Nephron (organoid): ENCODE data around the gene STKLD1.

Source experiments
- H3K27ac Mint-ChIP-seq, 3 experiments: 2 replicates each; pipeline ENCODE4 v1.8.0; 2020; ENCODE audit warnings: mixed read lengths in 3 of 3, mild to moderate bottlenecking in 2 of 3, moderate library complexity in 1 of 3
- H3K27me3 Mint-ChIP-seq: 2 replicates; pipeline ENCODE4 v1.8.0; 2021; ENCODE audit warnings: low read depth, mild to moderate bottlenecking, moderate library complexity, mixed read lengths
- H3K36me3 Mint-ChIP-seq: 2 replicates; pipeline ENCODE4 v1.8.0; 2020; ENCODE audit warnings: low read depth, mixed read lengths
- H3K4me1 Mint-ChIP-seq: 2 replicates; pipeline ENCODE4 v1.8.0; 2020; ENCODE audit warnings: mixed read lengths
- H3K4me3 Mint-ChIP-seq, 3 experiments: 2 replicates each; pipeline ENCODE4 v1.8.0; 2020; ENCODE audit warnings: mild to moderate bottlenecking in 3 of 3, mixed read lengths in 3 of 3, moderate library complexity in 2 of 3
- H3K9me3 Mint-ChIP-seq: 2 replicates; pipeline ENCODE4 v1.8.0; 2020; ENCODE audit warnings: mixed read lengths
- CTCF ChIP-seq, 3 experiments: fragments of 200-600 bp; sonication (generic); IDR thresholded peaks; one replicate each; pipeline ENCODE4 v1.5.0; 2021; ENCODE audit warnings: antibody characterized with exemption in 3 of 3; ENCODE audit not compliant: unreplicated experiment in 3 of 3

STKLD1 gene

GRCh38 chr9:133335924-133336811, 40.0 kb upstream of the STKLD1 start, which contains the start of gene SURF6:
SURF6 (minus strand) TSS chr9:133336188; CDS start chr9:133336132, 56 bp downstream.
- H3K36me3 Mint-ChIP-seq = peaks cover 50% of the 10 kb centered on the region
- peaks cover 18% of the 10 kb centered on the region for H3K4me1 Mint-ChIP-seq
- peak within 1 kb of the TSS; percentile 98 to 99 (median 99) for H3K4me3 Mint-ChIP-seq
- TF ChIP-seq CTCF (IDR thresholded peaks at IDR 0.05; ENCODE audit: unreplicated experiment in 3 of 3) = no peak
- no peaks in the 10 kb centered on the region for H3K9me3 Mint-ChIP-seq
- peak within 1 kb of the TSS; percentile 62 to 93 (median 92) for H3K27ac Mint-ChIP-seq
- no peaks in the 10 kb centered on the region for H3K27me3 Mint-ChIP-seq

GRCh38 chr9:133339641-133340040, 36.5 kb upstream of the STKLD1 start:
- H3K36me3 Mint-ChIP-seq = peaks cover 25% of the 10 kb centered on the region
- no peaks in the 10 kb centered on the region for H3K27me3 Mint-ChIP-seq
- TF ChIP-seq CTCF (IDR thresholded peaks at IDR 0.05; ENCODE audit: unreplicated experiment in 3 of 3) = no peak
- no peak overlapping the region for H3K27ac Mint-ChIP-seq
- peak overlapping the region in 1 of 3 experiments; percentile 23 for H3K4me3 Mint-ChIP-seq
- H3K4me1 Mint-ChIP-seq = peaks cover 30% of the 10 kb centered on the region
- no peaks in the 10 kb centered on the region for H3K9me3 Mint-ChIP-seq

GRCh38 chr9:133340256-133340655, 35.9 kb upstream of the STKLD1 start:
- peaks cover 27% of the 10 kb centered on the region for H3K4me1 Mint-ChIP-seq
- peak overlapping the region in 1 of 3 experiments; percentile 63 for H3K4me3 Mint-ChIP-seq
- H3K36me3 Mint-ChIP-seq = peaks cover 25% of the 10 kb centered on the region
- no peak overlapping the region for H3K27ac Mint-ChIP-seq
- no peak for TF ChIP-seq CTCF (IDR thresholded peaks at IDR 0.05; ENCODE audit: unreplicated experiment in 3 of 3)
- H3K27me3 Mint-ChIP-seq = no peaks in the 10 kb centered on the region
- no peaks in the 10 kb centered on the region for H3K9me3 Mint-ChIP-seq

GRCh38 chr9:133340916-133341315, 35.2 kb upstream of the STKLD1 start:
- Mint-ChIP-seq H3K9me3 (no peaks in the 10 kb centered on the region), H3K36me3 (peaks cover 25% of the 10 kb centered on the region), H3K4me1 (peaks cover 22% of the 10 kb centered on the region), H3K27ac (no peak overlapping the region), H3K27me3 (no peaks in the 10 kb centered on the region), H3K4me3 (peak overlapping the region in 2 of 3 experiments; percentile 40 to 63)
- no peak for TF ChIP-seq CTCF (IDR thresholded peaks at IDR 0.05; ENCODE audit: unreplicated experiment in 3 of 3)

GRCh38 chr9:133341369-133342068, 34.6 kb upstream of the STKLD1 start:
- H3K4me3 Mint-ChIP-seq = no peak overlapping the region
- no peaks in the 10 kb centered on the region for H3K27me3 Mint-ChIP-seq

More at GRCh38 chr9:133341369-133342068, 34.6 kb upstream of the STKLD1 start:
- Mint-ChIP-seq H3K27ac (no peak overlapping the region), H3K36me3 (peaks cover 30% of the 10 kb centered on the region), H3K4me1 (peaks cover 19% of the 10 kb centered on the region), H3K9me3 (no peaks in the 10 kb centered on the region)
- no peak for TF ChIP-seq CTCF (IDR thresholded peaks at IDR 0.05; ENCODE audit: unreplicated experiment in 3 of 3)
